ENCODE data around the gene SLC38A9. TPM values are rescaled to one million over a fixed set of nuclear protein-coding genes. Genes with fewer than 3 reads are reported as not detected.

The SLC38A9 gene
- total RNA-seq, 1 experiment from 2014 or later: 27.0 TPM

- H3K36me3 Mint-ChIP-seq: no peaks in the 10 kb centered on the region
- no peak overlapping the region for H3K4me3 Mint-ChIP-seq
- no peak overlapping the region for H3K27ac Mint-ChIP-seq
- DNase-seq (ENCODE audit: low spot score) (no peak), ATAC-seq (no peak; the same call in 1 of the 2 replicates)
- no peaks in the 10 kb centered on the region for H3K9me3 Mint-ChIP-seq
- CTCF ChIA-PET: no interaction called here
- POLR2A ChIA-PET: interaction anchor here (0.7 kb wide), 1 partner anchor 531 kb away, joined by 3 read pairs; no protein-coding TSS in a partner anchor
- peaks cover 40% of the 10 kb centered on the region for H3K4me1 Mint-ChIP-seq
- H3K27me3 Mint-ChIP-seq (ENCODE audit: low read depth): no peaks in the 10 kb centered on the region
- no peak for TF ChIP-seq ARID4B (CRISPR knock-in tag; IDR thresholded peaks at IDR 0.05; ENCODE audit: borderline replicate concordance)
Measured at GRCh38 chr5:55600497-55601203, 111.5 kb downstream of the SLC38A9 start.

GRCh38 chr5:55600086-55600485, 112.0 kb downstream of the SLC38A9 start:
- no peaks in the 10 kb centered on the region for H3K36me3 Mint-ChIP-seq
- CTCF ChIA-PET: interaction anchor here (0.5 kb wide), 1 partner anchor 126 kb away, joined by 3 read pairs; no protein-coding TSS in a partner anchor
- peaks cover 40% of the 10 kb centered on the region for H3K4me1 Mint-ChIP-seq
- H3K27ac Mint-ChIP-seq: no peak overlapping the region
- ATAC-seq: no peak
- POLR2A ChIA-PET: interaction anchor here (0.7 kb wide), 1 partner anchor 530 kb away, joined by 3 read pairs; no protein-coding TSS in a partner anchor
- DNase-seq (ENCODE audit: low spot score): no peak
- no peaks in the 10 kb centered on the region for H3K27me3 Mint-ChIP-seq (ENCODE audit: low read depth)
- H3K4me3 Mint-ChIP-seq: no peak overlapping the region
- no peaks in the 10 kb centered on the region for H3K9me3 Mint-ChIP-seq
- TF ChIP-seq ARID4B (CRISPR knock-in tag; IDR thresholded peaks at IDR 0.05; ENCODE audit: borderline replicate concordance): no peak
- TF ChIP-seq GABPB1 (CRISPR knock-in tag; IDR thresholded peaks at IDR 0.05): no peak
- no peak for TF ChIP-seq ZNF532 (CRISPR knock-in tag; IDR thresholded peaks at IDR 0.05; ENCODE audit: borderline replicate concordance)
- no peak for TF ChIP-seq ZNF512 (CRISPR knock-in tag; IDR thresholded peaks at IDR 0.05; ENCODE audit: borderline replicate concordance)
- TF ChIP-seq TP53 (CRISPR knock-in tag; IDR thresholded peaks at IDR 0.05): no peak
- no peak for TF ChIP-seq ATF1 (CRISPR knock-in tag; IDR thresholded peaks at IDR 0.05)
- TF ChIP-seq ZNF671 (CRISPR knock-in tag; IDR thresholded peaks at IDR 0.05): no peak
- no peak for TF ChIP-seq ELF4 (CRISPR knock-in tag; IDR thresholded peaks at IDR 0.05; ENCODE audit: low read depth)
- no peak for TF ChIP-seq OVOL2 (CRISPR knock-in tag; IDR thresholded peaks at IDR 0.05; ENCODE audit: borderline replicate concordance)
- TF ChIP-seq SP1 (CRISPR knock-in tag; conservative IDR thresholded peaks at IDR 0.05): no peak
- TF ChIP-seq RELA (CRISPR knock-in tag; IDR thresholded peaks at IDR 0.05; ENCODE audit: borderline replicate concordance): no peak
- no peak for TF ChIP-seq FOXJ3 (CRISPR knock-in tag; IDR thresholded peaks at IDR 0.05; ENCODE audit: borderline replicate concordance)
- no peak for TF ChIP-seq HMGA2 (CRISPR knock-in tag; IDR thresholded peaks at IDR 0.05)
- TF ChIP-seq NR1H2 (CRISPR knock-in tag; IDR thresholded peaks at IDR 0.05): no peak
- TF ChIP-seq TEAD1 (CRISPR knock-in tag; IDR thresholded peaks at IDR 0.05): no peak
- TF ChIP-seq FOXP1 (CRISPR knock-in tag; IDR thresholded peaks at IDR 0.05; ENCODE audit: borderline replicate concordance): no peak
- no peak for TF ChIP-seq ZNF121 (CRISPR knock-in tag; IDR thresholded peaks at IDR 0.05)
- no peak for TF ChIP-seq ZBTB43 (CRISPR knock-in tag; IDR thresholded peaks at IDR 0.05)

All from WTC11 (cell line).